GM12878 (cell line): ENCODE results near the gene CCDC88C. TPM values are rescaled to one million over a fixed set of nuclear protein-coding genes. Genes with fewer than 3 reads are reported as not detected.
A peak's percentile ranks its signal among the peaks of the same experiment; 100 is the strongest.

Experiments
- ATAC-seq: fragments of 200-7000 bp; cut with Tn5 transposase; 3 replicates; pipeline ENCODE4 v1.9.1; 2020; ENCODE audit warnings: mild to moderate bottlenecking, moderate library complexity
- BruUV-seq: library from RNA; stranded (reverse); fragments of 400-500 nt; replicated peaks from 2 replicates; lab custom pipeline; 2021; lab: Mats Ljungman, UMichigan
- CTCF ChIA-PET: fragments of 300-600 bp; sonication (Branson Sonifier 250); formaldehyde crosslinking; extraction: SDS; loops from one replicate; lab custom pipeline; 2021; ENCODE audit warnings: inconsistent platforms; lab: Yijun Ruan, JAX
- POLR2A ChIA-PET: fragments of 350-600 bp; formaldehyde crosslinking; extraction: SDS; loops from one replicate; lab custom pipeline; 2021; ENCODE audit warnings: inconsistent platforms; lab: Charles Lee
- RAD21 ChIA-PET: fragments of 300-600 bp; sonication (Branson Sonifier 250); formaldehyde crosslinking; loops from one replicate; lab custom pipeline; 2023; ENCODE audit warnings: antibody characterized with exemption; ENCODE audit not compliant: unreplicated experiment; lab: Charles Lee
- SMC1A ChIA-PET: fragments of 300-600 bp; sonication (Branson Sonifier 250); formaldehyde crosslinking; loops from one replicate; lab custom pipeline; 2023; ENCODE audit not compliant: unreplicated experiment, uncharacterized antibody; lab: Charles Lee
- DNase-seq: peaks from one replicate; pipeline ENCODE4 v3.0.0-alpha.2; 2011; ENCODE audit warnings: low read depth, low spot score
- FAIRE-seq: peaks from 3 replicates; lab custom pipeline; 2011; peaks lifted over from hg19 to GRCh38; lab: Jason Lieb, UNC
- H2AFZ ChIP-seq: 2 replicates; pipeline ENCODE4 v1.6.0; 2011; ENCODE audit warnings: low read depth, low read length, control low read depth; ENCODE audit not compliant: control insufficient read depth
- H3K27ac ChIP-seq: 2 replicates; pipeline ENCODE4 v1.5.1; 2011; ENCODE audit warnings: control low read depth; ENCODE audit not compliant: control insufficient read depth, insufficient read depth
- H3K27me3 ChIP-seq, 2 experiments: replicated peaks in 1 of 2; 2 replicates each; pipeline versions ENCODE4 v1.6.0 to v1.6.1; 2011; ENCODE audit warnings: low read length in 1 of 2; ENCODE audit not compliant: control insufficient read depth in 2 of 2, insufficient read depth in 2 of 2
- H3K36me3 ChIP-seq, 2 experiments: 2 replicates each; pipeline ENCODE4 v1.5.1; 2011; ENCODE audit warnings: low read length in 1 of 2; ENCODE audit not compliant: control insufficient read depth in 2 of 2, insufficient read depth in 2 of 2
- H3K4me1 ChIP-seq: 2 replicates; pipeline ENCODE4 v1.6.1; 2011; ENCODE audit warnings: mild to moderate bottlenecking, low read length, moderate library complexity, mixed read lengths; ENCODE audit not compliant: control insufficient read depth, insufficient read depth
- H3K4me2 ChIP-seq: 2 replicates; pipeline ENCODE4 v1.6.0; 2011; ENCODE audit warnings: control low read depth; ENCODE audit not compliant: control insufficient read depth, insufficient read depth
- H3K4me3 ChIP-seq: fragments of 200-600 bp; sonication (generic); 2 replicates; pipeline ENCODE4 v1.5.1; 2016
- H3K79me2 ChIP-seq: 2 replicates; pipeline ENCODE4 v1.6.0; 2011; ENCODE audit warnings: low read length; ENCODE audit not compliant: control insufficient read depth, insufficient read depth
- H3K9ac ChIP-seq: 2 replicates; pipeline ENCODE4 v1.8.0; 2011; ENCODE audit warnings: low read length, control low read depth, mixed read lengths; ENCODE audit not compliant: control insufficient read depth, insufficient read depth
- H3K9me3 ChIP-seq: replicated peaks from 3 replicates; pipeline ENCODE4 v1.5.1; 2011; ENCODE audit warnings: mild to moderate bottlenecking, low read length; ENCODE audit not compliant: control insufficient read depth, insufficient read depth
- H4K20me1 ChIP-seq: 2 replicates; pipeline ENCODE4 v1.6.0; 2011; ENCODE audit not compliant: control insufficient read depth, insufficient read depth
- CHD2 ChIP-seq: IDR thresholded peaks from 2 replicates; pipeline ENCODE4 v1.6.1; 2011; ENCODE audit warnings: low read depth, low read length, improper control_type of control experiment, borderline replicate concordance
- FOXM1 ChIP-seq: IDR thresholded peaks from 2 replicates; pipeline ENCODE4 v1.6.1; 2012; ENCODE audit warnings: low read depth, mild to moderate bottlenecking, inconsistent platforms, low read length, moderate library complexity
- GATAD2B ChIP-seq: fragments of 450-650 bp; conservative IDR thresholded peaks from 2 replicates; pipeline ENCODE4 v1.6.1; 2017; ENCODE audit warnings: low read depth, mild to moderate bottlenecking, moderate library complexity
- HDAC2 ChIP-seq: fragments of 200-600 bp; sonication (generic); IDR thresholded peaks from 2 replicates; pipeline ENCODE4 v1.6.1; 2017
- HDAC6 ChIP-seq: fragments of 200-600 bp; sonication (generic); IDR thresholded peaks from one replicate; pipeline ENCODE4 v1.8.0; 2017; ENCODE audit warnings: antibody characterized with exemption; ENCODE audit not compliant: unreplicated experiment
- IKZF2 ChIP-seq, 2 experiments: fragments of 450-650 bp; IDR thresholded peaks; 2 replicates each; pipeline ENCODE4 v1.6.1; 2017; ENCODE audit warnings: mild to moderate bottlenecking in 2 of 2, moderate library complexity in 2 of 2
- MEF2B ChIP-seq: fragments of 450-650 bp; IDR thresholded peaks from 2 replicates; pipeline ENCODE4 v1.6.1; 2018; ENCODE audit warnings: mild to moderate bottlenecking, moderate library complexity; ENCODE audit not compliant: partially characterized antibody, poor library complexity, severe bottlenecking
- MTA2 ChIP-seq: fragments of 450-650 bp; IDR thresholded peaks from 2 replicates; pipeline ENCODE4 v1.6.1; 2016; ENCODE audit warnings: low read depth, mild to moderate bottlenecking, moderate library complexity
- MTA3 ChIP-seq: IDR thresholded peaks from 2 replicates; pipeline ENCODE4 v1.6.1; 2012; ENCODE audit warnings: low read length, inconsistent platforms, borderline replicate concordance
- POLR2AphosphoS2 ChIP-seq: IDR thresholded peaks from 2 replicates; pipeline ENCODE4 v1.6.1; 2011; ENCODE audit warnings: low read depth, mild to moderate bottlenecking, low read length, improper control_type of control experiment, moderate library complexity
- TCF3 ChIP-seq: IDR thresholded peaks from 2 replicates; pipeline ENCODE4 v1.6.1; 2012; ENCODE audit warnings: low read depth, mild to moderate bottlenecking, low read length, borderline replicate concordance; ENCODE audit not compliant: insufficient read depth
- USF1 ChIP-seq: IDR thresholded peaks from 2 replicates; pipeline ENCODE4 v1.6.1; 2011; ENCODE audit warnings: borderline replicate concordance, low read depth, mild to moderate bottlenecking, moderate library complexity, mixed read lengths, low read length; ENCODE audit not compliant: insufficient read depth; ENCODE audit errors: extremely low read length
- ZNF384 ChIP-seq: IDR thresholded peaks from 2 replicates; pipeline ENCODE4 v1.6.1; 2012; ENCODE audit warnings: low read depth, mild to moderate bottlenecking, low read length, improper control_type of control experiment, borderline replicate concordance
- ZNF592 ChIP-seq: fragments of 450-650 bp; IDR thresholded peaks from 2 replicates; pipeline ENCODE4 v1.6.1; 2017; ENCODE audit warnings: mild to moderate bottlenecking, moderate library complexity
- ZSCAN29 ChIP-seq: fragments of 450-650 bp; IDR thresholded peaks from 2 replicates; pipeline ENCODE4 v1.6.1; 2017; ENCODE audit warnings: mild to moderate bottlenecking, moderate library complexity
- WGBS: methylation state at CpG from one replicate; pipeline ENCODE4 v1.1.6; 2016; ENCODE audit warnings: low lambda C conversion rate; ENCODE audit not compliant: insufficient replicate concordance, insufficient coverage; ENCODE audit errors: missing lambda C conversion rate; 5-methylcytosine and 5-hydroxymethylcytosine counted together
- in situ Hi-C: fragments of 300-500 bp; cut with MboI; formaldehyde crosslinking; loops from 9 replicates; pipeline ENCODE4 v1.14.3; 2018; ENCODE audit warnings: mixed read lengths
- intact Hi-C: fragments of 100-400 bp; cut with micrococcal nuclease; formaldehyde crosslinking; loops from one replicate; pipeline ENCODE4 v1.14.2; 2022; ENCODE audit not compliant: unreplicated experiment
- polyA plus RNA-seq, 11 experiments: library from polyadenylated mRNA; depleted of rRNA in 4 of 11; unstranded in 6 of 11; stranded (reverse) in 5 of 11; fragments of >200 nt; fragmentation: Nextera tagmentation in 4 of 11; fragmentation: Illumina TruSeq in 1 of 11; extraction: Ambion mirVana in 4 of 11; extraction: Trizol in 1 of 11; gene quantifications; 1 replicate in 1 of 11; 2 replicates in 10 of 11; pipeline versions ENCODE4 v1.2.1 to v1.2.3, GENCODE V29; 2011 to 2016; ENCODE audit warnings: inconsistent platforms in 2 of 11, missing spikeins in 2 of 11, low read depth in 1 of 11
- total RNA-seq, 4 experiments: library from RNA; depleted of rRNA in 3 of 4; stranded (reverse); fragments of >200 nt in 3 of 4; fragmentation: Illumina TruSeq in 1 of 4; extraction: Trizol in 1 of 4; gene quantifications; 2 replicates each; pipeline versions ENCODE4 v1.2.1 to v1.2.3, GENCODE V29; 2013 to 2021
- TF ChIP-seq, protein P1 (sequence below): IDR thresholded peaks from 2 replicates; pipeline ENCODE4 v1.6.1; 2011; ENCODE audit warnings: low read depth, mild to moderate bottlenecking, low read length, moderate library complexity, borderline replicate concordance; ENCODE audit errors: extremely low read depth

CCDC88C gene
- total and polyA plus RNA-seq, 10 of the 15 experiments (the other 5 are each of a cell fraction or from before 2014, with no cell fraction given) = 4.0 to 79.6 (median 36.6) TPM

DNA sequence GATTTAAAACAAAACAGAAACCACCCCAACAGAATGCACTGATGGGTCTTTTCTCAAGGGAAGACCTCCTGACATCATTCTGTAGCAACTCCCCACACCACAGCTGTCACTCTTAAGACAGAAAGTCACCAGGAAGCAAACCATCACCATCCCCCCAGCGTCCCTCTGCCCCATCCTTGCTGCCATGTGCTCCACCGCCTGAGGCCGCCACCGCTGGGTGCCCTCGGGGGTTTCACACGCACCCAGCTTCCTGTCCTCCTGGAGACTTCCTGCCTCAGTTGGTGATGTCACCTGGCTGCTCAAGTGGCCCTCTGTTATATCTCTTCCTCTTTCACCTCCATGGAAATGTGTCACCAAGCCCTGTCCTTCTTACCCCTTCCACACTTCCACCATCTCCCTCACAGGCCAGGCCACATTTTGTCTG lies 101.8 kb downstream of the CCDC88C start:
- ChIA-PET RAD21 (interaction anchor here (1.0 to 1.3 kb wide), 3 partner anchors 72 to 138 kb away, joined by 3 to 4 read pairs (median 3); no protein-coding TSS in a partner anchor), SMC1A (interaction anchor here (0.6 to 1.6 kb wide), 10 partner anchors 8 to 1017 kb away, joined by 3 to 8 read pairs (median 4); partner anchors contain the start of gene GPR68), CTCF (interaction anchor here (0.8 to 2.7 kb wide), 9 partner anchors 9 to 112 kb away, joined by 3 to 9 read pairs (median 3); partner anchors contain the start of gene CCDC88C), POLR2A (interaction anchor here (0.6 to 1.4 kb wide), 5 partner anchors 34 to 106 kb away, joined by 3 to 5 read pairs (median 3); no protein-coding TSS in a partner anchor)
- Histone ChIP-seq H3K27me3 (no peaks in the 10 kb centered on the region), H3K4me1 (peaks cover 36% of the 10 kb centered on the region), H2AFZ (peak overlapping the region; percentile 19), H3K27ac (peak overlapping the region; percentile 80), H3K79me2 (peaks cover 15% of the 10 kb centered on the region), H3K36me3 (peaks cover 50 to 57% of the 10 kb centered on the region in 2 experiments), H3K4me3 (no peak overlapping the region), H3K9me3 (no peaks in the 10 kb centered on the region), H3K9ac (peak overlapping the region; percentile 24; the same call in 1 of the 2 replicates), H3K4me2 (peak overlapping the region; percentile 82), H4K20me1 (no peaks in the 10 kb centered on the region)
- peak; percentile 93 for ATAC-seq
- FAIRE-seq = peak; percentile 87
- intact Hi-C loops (no loop called here), in situ Hi-C loops (loop anchor here (5.0 kb wide), 1 partner anchor 106 kb away; no protein-coding TSS in a partner anchor)
- WGBS = 0% methylated on average over 6 of the region's 6 CpGs
- peak; percentile 88 for DNase-seq
- no TSS peak for BruUV-seq
- TF ChIP-seq, protein P1, sequence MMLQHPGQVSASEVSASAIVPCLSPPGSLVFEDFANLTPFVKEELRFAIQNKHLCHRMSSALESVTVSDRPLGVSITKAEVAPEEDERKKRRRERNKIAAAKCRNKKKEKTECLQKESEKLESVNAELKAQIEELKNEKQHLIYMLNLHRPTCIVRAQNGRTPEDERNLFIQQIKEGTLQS = no peak
- no peak for TF ChIP-seq HDAC2
- TF ChIP-seq ZSCAN29 = no peak
- TF ChIP-seq CHD2 = peak; percentile 70; the same call in 1 of the 2 replicates
- TF ChIP-seq MTA2 = 0 out of 2 replicates have a peak, but pooled peaks have one; percentile 32
- TF ChIP-seq ZNF592 = peak; percentile 40; the same call in 1 of the 2 replicates
- TF ChIP-seq MTA3 = peak; percentile 69; the same call in 1 of the 2 replicates
- TF ChIP-seq ZNF384 = no peak
- TF ChIP-seq GATAD2B = 0 out of 2 replicates have a peak, but pooled peaks have one; percentile 45
- TF ChIP-seq FOXM1 = peak; percentile 82
- TF ChIP-seq POLR2AphosphoS2 = no peak
- TF ChIP-seq HDAC6 = no peak
- peak; percentile 52; the same call in 1 of the 2 replicates for TF ChIP-seq TCF3
- TF ChIP-seq USF1 = no peak
- peak; percentile 79 to 87 for TF ChIP-seq IKZF2 (IDR thresholded peaks at IDR 0.05)
- TF ChIP-seq MEF2B = peak; percentile 79
